ENCODE measurements around the gene BHLHE23.

Gene BHLHE23

DNA sequence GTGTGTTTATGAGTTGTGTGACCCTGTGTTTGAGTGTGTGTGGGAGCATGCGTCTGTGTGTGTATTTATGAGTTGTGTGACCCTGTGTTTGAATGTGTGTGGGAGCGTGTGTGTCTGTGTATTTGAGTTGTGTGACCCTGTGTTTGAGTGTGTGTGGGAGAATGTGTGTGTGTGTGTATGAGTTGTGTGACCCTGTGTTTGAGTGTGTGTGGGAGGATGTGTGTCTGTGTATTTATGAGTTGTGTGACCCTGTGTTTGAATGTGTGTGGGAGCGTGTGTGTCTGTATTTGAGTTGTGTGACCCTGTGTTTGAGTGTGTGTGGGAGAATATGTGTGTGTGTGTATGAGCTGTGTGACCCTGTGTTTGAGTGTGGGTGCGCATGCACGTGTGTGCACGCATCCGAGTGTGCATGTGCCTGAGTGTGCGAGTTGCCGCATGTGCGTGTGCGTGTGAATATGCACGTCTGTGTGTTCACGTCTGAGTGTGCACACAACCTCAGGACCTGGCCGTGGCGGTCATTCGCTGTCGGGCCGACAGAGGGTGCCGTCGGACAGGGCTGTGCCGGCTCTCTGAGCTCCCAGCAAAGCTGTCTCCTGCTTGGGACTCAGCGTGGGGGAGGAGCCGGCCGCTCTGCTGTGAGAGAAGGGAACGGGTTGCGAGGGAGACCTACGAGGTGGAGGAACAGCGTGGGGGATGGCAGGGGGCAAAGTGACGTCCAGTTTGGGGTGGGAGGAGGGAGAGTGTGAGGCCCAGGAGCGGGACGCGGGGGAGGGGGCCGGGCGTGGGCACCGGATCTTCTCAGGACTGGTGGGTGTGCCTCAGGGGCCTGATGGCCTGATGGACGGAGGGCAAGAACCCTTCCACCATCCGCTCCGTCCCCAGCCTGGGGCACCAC is 34.6 kb downstream of the BHLHE23 start:
- DNase-seq (ENCODE audit: low read depth), result peak; percentile 68

DNA sequence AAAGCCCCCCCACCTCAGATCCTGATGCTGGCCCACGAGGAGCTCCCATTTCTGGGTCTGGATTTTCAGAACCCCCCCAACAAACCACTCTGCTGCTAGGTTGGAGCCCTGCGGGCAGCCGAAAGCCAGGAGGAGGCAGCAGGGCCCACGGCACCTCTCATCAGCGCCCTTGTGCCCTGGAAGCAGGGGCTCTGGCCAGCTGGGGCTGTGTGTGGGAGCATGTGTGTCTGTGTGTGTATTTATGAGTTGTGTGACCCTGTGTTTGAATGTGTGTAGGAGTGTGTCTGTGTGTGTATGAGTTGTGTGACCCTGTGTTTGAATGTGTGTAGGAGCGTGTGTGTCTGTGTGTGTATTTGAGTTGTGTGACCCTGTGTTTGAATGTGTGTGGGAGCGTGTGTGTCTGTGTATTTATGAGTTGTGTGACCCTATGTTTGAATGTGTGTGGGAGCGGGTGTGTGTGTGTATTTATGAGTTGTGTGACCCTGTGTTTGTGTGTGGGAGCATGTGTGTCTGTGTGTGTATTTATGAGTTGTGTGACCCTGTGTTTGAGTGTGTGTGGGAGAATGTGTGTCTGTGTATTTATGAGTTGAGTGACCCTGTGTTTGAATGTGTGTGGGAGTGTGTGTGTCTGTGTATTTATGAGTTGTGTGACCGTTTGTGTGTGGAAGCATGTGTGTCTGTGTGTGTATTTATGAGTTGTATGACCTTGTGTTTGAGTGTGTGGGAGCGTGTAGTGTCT is 35.4 kb downstream of the BHLHE23 start:
- no peak for DNase-seq (ENCODE audit: low read depth)

DNA sequence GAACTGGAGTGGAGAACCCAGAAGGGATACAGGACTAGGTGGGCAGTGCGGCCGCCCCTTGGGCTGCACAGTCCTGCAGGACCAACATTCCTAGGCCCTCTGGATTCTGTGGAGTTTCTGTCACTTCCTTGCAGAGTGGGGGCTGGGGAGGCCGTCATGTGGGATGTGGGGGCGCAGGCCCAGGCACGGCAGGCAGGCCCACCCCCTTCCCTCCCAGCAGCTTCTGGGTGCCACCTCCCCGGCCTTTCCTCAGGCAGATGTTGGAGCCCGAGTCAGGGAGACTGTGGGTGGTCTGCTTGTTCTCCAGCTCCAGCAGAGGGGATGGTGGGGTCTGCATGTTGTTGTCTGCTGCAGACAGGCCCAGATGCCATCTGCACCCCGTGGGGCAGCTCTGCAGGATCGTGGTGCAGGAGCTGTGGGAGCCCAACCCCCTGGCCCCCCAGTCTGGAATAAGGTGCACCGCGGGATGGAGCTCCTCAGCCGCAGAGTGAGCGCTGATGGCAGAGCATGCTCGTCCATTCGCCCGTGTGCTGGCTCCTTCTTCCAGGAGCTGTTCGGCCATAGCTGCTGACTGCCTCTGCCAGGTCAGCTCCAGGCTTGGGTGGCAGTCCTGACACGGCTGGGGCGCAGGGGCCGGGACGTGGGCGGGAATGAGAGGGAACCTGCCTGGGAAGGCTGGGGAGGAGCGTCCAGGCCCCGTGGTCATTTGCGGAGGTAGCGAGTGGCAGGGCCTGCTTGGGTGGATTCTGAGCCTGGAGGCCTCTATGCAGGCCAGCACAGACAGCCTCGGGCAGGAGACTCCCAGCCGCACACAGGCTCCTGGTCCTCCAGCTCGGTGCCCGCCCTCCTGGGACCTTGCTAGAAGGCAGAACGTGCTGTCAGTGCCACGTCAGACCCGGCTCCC is 36.2 kb downstream of the BHLHE23 start:
- DNase-seq (ENCODE audit: low read depth), result no peak

DNA sequence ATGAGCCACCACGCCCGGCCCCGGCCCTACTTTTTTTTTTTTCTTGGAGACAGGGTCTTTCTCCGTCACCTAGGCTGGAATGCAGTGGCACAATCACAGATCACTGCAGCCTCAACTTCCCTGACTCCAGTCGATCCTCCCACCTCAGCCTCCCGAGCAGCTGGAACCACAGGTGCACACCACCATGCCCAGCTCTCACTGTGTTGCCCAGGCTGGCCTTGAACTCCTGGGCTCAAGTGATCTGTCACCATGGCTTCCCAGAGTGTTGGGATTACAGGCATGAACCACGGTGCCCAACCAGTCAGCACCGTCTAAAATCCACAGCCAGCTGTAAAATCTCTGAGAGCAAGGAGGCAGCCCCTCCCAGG is 36.8 kb downstream of the BHLHE23 start:
- no peak for DNase-seq (ENCODE audit: low read depth)

DNA sequence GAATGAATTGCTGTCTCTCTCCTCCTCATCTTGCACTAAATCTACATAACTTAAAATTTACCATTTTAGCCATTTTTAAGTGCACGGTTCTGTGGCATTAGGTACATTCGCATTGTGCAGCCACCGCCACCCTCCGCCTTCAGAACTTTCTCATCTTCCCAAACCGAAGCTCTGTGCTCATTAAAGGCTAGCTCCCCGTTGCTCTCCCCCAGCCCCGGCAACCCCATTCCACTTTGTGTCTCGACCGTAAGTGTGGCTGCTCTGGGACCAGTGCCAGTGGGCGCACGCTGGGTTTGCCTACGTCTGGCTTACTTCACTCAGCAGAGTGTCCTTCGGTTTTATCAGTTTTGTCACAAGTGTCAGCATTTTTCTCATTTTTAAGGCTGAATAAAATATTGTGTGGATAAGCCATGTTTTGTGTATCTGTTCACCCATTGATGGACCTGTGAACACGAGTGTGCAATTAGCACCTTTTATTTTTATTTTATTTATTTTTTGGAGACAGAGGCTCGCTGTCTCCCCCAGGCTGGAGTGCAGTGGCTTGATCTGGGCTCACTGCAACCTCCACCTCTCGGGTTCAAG is 37.5 kb downstream of the BHLHE23 start:
- no peak for DNase-seq (ENCODE audit: low read depth)

DNA sequence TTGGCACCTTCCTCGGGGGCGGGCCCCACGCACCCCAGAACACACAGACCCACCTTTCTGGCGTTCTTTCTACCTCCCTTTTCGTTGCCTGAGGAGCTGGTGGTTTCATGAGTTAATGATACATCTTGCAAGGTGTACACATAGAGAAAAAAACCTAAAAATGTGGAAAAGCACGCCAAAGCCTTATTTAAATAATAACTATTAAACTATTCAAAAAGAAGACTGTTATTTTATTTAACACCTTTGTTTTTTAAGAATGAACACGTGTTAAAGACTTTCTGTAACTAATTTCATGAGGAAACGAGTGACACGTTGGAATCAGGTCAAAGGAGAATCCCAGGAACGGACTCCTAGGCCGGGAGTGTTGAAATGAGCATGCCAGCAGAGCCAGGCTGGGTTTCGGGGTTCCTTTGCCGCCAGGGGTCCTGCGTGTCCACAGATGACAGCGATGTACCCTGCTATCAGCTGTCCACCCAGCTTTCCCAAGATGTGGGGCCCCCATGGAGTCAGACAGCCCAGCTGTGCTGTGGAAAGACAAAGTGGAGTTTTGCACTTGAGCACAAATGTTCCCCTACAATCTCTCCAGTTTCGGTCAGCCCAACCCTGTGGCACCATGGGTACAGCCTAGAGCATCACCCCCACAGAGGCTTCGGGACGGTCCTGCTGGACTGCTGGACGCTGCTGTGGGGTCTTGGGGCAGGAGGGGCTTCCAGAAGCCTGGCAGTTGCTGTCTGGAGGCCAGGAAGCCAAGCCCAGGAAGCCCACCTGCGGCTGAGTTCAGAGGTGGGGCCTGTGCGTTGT is 38.2 kb downstream of the BHLHE23 start:
- no peak for DNase-seq (ENCODE audit: low read depth)

DNA sequence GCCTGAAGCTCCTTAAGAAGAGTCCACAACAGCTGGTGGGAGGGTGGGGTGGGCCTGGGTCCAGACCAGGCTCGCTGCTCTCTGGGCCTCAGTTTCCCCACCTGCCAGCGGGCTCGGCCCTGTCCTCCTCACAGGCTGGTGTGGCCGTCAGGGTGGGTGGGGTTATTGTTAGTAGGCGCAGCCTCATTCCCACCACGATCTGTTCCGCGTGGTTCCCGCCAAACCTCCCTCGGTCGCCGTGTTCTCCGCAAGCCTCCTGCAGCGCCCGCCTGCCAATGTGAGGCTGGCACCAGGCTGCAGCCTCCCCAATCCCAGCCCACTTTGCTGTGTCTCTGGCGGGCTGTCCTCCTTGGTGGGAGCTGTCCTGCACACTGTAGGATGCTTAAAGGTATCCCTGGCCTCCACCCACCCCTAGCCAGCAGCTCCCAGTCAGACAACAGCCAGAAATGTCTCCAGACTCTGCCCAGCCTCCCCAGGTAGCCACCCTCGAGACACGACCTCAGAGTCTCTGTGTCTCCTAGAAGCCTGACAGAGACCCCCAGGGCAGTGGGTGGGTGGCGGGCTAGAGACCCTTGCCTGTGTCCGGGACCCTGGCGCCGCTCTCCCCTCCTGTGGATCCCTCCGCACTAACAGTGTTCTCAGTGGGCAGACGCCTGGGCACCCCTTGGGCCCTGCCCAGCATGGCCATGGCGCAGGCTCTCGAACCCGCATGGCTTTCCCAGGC is 39.0 kb downstream of the BHLHE23 start:
- no peak for DNase-seq (ENCODE audit: low read depth)

DNA sequence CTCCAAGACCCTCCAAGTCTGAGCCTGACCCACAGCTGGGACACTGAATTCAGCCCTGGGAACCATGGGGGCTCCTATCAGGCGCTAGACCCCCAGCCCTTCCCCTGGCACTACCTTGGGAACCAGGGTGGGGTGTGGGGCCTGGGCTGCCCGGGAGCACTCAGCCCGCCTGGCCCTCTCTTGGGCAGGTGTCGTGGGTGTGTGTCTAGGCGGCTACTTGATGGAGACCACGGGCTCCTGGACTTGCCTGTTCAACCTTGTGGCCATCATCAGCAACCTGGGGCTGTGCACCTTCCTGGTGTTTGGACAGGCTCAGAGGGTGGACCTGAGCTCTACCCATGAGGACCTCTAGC is 39.6 kb downstream of the BHLHE23 start:
- no peak for DNase-seq (ENCODE audit: low read depth)

DNA sequence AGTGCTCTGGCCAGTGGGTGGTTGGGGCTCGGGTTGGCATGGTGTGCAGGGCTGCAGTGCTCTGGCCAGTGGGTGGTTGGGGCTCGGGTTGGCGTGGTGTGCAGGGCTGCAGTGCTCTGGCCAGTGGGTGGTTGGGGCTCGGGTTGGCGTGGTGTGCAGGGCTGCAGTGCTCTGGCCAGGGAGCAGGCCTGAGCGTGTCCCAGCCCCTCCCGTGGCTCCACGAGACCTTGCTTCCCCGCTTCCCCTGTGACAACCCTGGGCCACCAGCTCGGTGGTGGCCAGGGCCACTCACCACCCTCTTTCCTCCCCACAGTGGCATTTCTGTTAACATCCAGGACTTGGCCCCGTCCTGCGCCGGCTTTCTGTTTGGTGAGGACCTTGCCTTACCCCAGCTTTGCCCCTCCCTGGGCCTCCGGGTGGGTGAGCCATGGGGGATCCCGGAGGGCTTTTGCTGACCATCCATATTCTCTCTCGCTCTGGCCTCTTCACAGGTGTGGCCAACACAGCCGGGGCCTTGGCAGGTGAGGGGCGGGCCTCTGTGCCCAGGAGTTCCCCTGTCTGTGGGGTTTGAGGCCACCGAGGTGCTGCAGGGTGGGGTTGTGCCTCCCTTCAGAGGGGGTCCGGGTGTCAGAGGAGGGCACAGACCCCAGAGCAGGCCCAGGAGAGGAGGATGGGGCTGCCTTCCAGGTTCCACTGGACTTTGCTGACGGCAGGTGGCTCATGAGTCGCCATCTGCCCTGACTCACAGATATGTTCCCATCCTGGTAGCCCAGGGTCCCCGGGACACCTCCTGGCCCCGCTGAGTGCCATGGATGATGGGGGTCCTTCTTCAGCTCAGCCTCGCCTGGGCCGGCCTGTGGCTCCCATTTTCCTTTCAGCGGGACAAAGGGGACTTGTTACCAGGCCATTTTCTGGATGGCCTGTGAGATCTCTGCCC is 40.3 kb downstream of the BHLHE23 start:
- DNase-seq (ENCODE audit: low read depth), result no peak

DNA sequence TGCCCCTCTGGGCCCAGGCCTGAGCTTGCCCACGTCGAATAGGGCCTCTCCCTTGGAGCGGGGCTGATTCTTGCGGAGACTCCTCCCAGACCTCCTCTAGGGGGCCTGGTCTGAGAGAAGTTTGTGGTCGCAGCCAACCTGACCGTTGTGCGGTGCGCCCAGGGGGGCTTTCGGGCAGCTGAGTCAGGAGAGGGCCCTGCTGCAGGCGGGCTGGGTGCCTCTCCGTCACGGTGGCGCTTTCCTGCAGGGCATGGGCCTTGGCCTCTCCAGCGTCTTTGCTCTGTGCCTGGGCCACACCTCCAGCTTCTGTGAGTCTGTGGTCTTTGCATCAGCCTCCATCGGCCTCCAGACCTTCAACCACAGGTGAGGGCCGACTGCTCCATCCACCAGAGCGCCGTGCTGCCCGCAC is 41.4 kb downstream of the BHLHE23 start:
- DNase-seq (ENCODE audit: low read depth), result no peak

DNA sequence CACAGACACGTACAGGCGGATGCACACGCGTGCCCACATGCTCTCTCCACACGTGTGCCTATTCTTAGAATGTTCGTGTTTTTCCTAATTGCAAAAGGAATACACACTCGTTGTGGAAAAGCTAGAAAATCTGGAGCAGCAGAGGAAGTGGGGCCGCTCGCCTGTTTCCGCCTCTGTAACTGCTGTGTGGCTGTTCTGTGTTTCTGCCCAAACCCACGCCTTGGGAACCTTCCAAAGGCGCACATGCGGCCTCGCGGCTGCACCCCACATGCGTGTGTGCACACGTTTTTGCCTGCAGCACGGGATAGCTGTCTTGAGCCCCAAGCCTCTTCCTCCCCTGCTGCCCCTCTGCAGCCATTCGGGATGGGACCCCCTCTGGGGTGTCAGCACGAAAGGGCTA is 42.1 kb downstream of the BHLHE23 start:
- no peak for DNase-seq (ENCODE audit: low read depth)

DNA sequence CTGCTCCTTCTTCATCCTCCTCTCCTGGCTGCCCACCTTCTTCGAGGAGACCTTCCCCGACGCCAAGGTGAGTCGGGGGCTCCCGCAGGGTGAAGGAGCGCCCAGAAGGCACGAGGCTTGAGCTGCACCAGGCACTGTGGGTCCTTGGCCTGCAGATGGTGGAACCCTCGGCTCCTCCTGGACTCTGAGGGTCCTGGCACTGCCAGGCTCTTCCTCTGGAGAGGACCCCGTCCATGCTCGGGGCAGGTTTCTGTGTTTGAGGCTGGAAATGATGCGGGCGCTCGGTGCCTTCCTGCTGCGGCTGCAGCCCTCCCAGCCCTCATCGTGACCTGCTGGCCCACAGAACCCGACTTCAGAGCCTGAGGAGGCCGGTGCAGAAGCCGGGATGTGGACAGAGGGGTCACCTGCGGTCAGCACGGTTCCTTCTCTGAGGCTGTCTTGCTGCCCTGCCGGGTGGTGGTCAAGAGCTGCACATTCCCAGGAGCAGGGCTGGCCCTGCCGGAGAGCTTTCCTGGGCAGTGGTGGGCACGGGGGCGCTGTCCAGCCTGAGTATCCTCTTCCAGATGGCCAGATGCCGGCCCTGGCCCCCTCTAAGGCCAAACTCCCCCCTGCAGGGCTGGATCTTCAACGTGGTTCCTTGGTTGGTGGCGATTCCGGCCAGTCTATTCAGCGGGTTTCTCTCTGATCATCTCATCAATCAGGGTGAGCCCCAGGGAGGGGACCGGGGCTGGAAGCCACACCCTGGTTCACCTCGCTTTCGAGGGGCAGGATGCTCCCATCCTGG is 43.0 kb downstream of the BHLHE23 start:
- DNase-seq (ENCODE audit: low read depth), result no peak

DNA sequence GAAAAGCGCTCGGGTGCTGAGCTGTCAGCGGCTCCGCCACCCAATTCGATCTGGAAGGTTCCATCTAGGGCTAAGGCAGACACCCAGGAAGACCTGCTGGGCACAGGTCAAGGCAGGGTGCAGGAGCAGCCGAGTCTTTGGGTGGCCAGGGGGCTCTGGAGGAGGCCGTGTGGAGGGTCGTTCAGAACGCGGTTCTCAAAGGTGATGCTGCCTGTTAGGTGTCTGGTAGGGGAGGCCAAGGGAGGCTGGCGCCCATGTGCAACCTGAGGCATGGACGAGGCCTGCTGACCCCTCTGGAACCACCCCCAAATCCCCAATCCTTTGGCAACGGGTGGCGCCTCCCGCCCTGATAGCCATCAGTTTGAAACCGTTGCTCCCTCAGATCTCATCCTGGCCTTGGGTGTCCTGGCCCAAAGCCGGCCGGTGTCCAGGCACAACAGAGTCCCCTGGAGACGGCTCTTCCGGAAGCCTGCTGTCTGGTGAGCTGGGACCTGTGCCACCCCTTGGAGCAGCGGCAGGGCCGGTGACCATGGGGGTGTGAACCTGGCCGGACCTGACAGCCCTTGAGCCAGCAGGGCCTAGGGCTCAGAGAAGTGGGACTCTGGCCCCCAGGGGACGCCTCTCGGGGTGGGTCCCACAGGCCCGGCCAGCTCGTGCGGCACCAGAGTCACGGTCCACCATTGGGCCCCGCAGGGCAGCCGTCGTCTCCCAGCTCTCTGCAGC is 43.7 kb downstream of the BHLHE23 start:
- DNase-seq (ENCODE audit: low read depth), result no peak

DNA sequence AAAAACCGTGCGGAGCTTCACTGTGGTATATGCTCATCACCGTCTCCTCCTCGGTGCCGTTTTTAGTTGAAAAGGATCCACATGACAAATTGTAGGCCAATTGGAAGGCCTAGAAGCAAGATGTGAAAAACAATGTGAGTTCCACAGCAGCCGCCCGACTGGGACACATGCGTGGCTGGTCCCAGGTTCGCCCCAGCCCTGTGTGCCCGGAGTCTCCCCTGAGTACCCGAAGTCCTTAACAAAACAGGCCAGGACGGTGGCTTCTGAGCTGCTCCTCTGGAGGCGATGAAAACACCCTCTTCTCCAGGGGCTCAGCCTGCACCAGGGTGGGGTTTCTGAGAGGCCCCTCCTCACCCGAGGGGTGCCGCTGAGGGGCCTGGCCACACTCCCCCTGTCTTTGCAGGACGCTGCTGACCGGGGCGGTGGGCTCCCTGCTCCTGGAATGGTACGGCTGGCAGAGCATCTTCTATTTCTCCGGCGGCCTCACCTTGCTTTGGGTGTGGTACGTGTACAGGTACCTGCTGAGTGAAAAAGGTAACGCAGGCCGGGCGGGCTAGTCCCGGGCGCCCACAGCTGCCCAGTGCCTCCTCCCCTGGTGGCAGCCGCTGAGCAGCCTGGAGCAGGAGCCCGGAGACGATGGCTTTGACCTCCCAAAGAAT is 44.4 kb downstream of the BHLHE23 start:
- DNase-seq (ENCODE audit: low read depth), result no peak

DNA sequence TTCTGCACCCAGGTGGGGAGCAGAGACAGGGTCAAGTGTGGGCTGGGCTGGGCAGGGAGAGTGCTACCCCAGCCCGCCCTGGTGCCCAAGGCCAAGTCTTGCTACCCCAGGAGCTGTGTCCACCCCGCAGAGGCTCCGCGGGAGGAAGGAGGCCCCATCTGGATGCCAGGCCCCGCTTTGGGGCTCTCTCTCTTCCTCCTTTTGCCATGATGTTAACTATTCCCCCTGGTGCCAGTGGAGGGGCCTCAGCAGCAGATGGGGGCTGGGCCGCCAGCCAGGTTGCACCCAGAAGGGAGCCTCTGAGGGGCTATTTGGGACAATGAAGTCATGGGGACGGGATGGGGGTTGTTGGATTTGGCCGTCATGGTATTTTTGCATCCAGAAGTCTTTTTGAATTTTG is 45.0 kb downstream of the BHLHE23 start:
- no peak for DNase-seq (ENCODE audit: low read depth)

DNA sequence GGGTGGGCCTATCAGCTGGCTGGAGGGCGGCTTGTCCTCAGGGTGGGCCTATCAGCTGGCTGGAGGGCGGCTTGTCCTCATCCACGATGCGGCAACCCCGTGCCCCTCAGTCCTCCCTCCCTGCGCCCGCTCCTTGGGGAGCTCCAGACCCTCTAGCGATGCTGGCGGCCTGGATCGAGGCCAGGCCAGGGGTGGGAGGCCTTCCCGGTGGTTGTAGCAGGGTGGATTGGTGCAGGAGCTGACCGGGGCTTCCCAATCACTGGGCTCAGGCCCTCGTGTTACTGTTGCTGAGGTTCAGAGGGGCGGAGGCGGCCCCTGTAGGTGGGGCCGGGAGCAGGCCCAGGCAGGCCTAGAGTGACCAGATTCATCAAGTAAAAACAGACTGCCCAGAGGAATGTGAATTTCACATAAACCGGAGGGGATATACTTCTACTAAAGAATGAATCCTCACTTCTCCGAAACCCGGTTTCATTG is 45.4 kb downstream of the BHLHE23 start:
- no peak for DNase-seq (ENCODE audit: low read depth)

Measured in amniotic epithelial cell (primary cell).